B cell (primary cell): ENCODE results near the gene NLGN1.

ENCODE experiments used
- CTCF ChIP-seq: fragments of 200-600 bp; IDR thresholded peaks from one replicate; pipeline ENCODE4 v1.8.0; 2022; ENCODE audit warnings: antibody characterized with exemption, mild to moderate bottlenecking
- EZH2 ChIP-seq: IDR thresholded peaks from 2 replicates; pipeline ENCODE4 v1.6.1; 2012; ENCODE audit warnings: borderline replicate concordance, low read depth, mild to moderate bottlenecking, moderate library complexity, low read length; ENCODE audit not compliant: insufficient read depth, poor library complexity, severe bottlenecking

- TF ChIP-seq CTCF (no peak), EZH2 (no peak)
Observed at GRCh38 chr3:173703771-173704170, 306.2 kb downstream of the NLGN1 start.
